Activated CD8-positive, alpha-beta memory T cell treated with anti-CD3 and anti-CD28 coated beads for 48 hours (primary cell): Measurements from ENCODE around the gene GCFC2.
"Not testable (repeated sequence)": the region's sequence is repeated elsewhere in the genome, so short reads cannot be mapped to it uniquely, and the experiment has no call there.

Source experiments
- DNase-seq, 3 experiments: peaks; one replicate each; pipeline ENCODE4 v3.0.0-alpha.2; 2020; ENCODE audit warnings: low read depth in 2 of 3, low spot score in 2 of 3

GCFC2 gene

DNA sequence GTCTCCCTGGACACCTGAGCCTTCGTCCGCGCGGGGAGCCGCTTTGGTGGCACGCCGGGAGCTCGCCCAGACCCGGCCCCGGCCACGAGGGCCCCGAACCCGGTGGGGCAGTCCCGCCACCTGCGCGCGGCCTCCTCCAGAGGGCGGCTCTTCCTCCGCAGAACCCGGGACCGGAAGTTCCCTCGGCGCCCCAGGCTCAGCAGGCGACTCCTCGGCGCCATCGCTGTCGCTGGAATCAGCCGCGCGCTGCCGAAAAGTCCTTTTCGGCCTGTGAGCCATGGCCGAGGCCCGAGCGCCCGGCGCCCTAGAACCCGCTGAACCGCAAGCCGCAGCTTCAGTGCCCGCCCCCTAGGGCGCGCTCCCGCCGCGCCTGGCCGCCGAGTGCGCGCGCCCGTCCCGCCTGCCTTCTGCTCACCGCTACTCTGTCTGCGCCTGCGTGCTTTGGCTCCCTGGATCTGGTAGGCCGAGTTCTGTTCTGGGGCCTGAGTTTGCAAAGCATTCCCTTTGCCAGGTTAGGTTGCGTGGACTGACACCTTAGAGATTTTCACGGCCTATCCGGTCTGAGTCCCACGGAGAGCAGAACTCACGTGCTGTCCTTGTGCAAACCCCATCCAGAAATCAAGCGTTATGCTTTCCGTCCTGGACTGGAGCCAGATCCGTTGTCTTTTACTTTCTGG, at the start of gene GCFC2:
Gene GCFC2 (minus strand): TSS at position 339 of the 677 bp plus-strand sequence. CDS start 60 bp downstream, at position 279.
- peak; percentile 66 to 76 (median 71) for DNase-seq

- DNase-seq: no peak
Measured at GRCh38 chr2:75752828-75753227, 42.1 kb upstream of the GCFC2 start.

DNA sequence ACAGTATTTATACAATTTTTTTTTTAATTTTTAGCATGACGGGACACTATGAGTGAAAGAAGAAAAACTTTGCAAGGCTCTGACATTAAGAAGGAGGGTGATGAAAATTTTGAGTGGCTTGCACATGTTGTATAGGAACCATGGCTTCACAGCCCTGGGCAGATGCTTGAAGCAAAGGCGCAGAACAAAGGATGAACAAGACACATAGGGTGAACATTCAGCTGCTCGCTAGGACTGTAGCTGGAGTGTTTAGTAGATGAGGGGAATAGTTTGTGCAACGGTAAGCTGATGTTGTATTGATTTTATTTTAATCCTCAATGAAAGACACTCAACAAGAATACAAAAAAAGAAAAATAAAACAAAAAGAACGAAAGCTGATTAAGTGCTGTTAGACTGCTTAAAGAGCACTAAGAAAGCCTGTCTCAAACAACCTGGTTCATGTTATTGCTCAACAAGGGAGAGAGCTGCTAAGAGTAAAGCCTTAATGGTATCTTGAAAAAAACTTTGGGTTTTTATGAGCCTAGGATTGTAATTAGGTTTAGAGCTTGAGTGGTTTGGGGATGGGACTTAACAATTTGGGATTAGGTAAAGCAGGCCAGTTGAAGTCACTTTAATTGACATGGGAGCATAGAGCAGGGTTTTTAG, 41.2 kb upstream of the GCFC2 start:
- no peak for DNase-seq

- no peak for DNase-seq
Measured at GRCh38 chr2:75751360-75751759, 40.6 kb upstream of the GCFC2 start.

DNA sequence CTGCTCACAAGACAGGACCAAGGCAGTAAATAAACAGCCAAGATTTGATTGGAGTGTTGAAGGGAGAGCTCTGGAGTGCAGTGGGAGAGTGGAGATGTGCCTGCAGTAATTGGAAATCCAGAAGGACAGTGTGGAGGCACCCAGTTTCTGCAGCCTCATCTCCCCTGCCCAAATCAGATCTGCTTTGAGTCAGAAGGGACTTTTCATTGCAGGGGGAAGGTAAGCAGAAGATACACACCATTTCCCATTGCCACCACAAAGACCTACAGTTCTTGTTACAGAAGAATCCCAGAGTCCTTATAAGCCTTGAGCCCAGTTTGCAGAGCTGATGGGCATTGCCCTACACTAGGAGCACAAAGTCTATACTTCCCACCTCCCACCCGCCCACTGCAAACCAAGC, 27.2 kb upstream of the GCFC2 start:
- DNase-seq: no peak

DNA sequence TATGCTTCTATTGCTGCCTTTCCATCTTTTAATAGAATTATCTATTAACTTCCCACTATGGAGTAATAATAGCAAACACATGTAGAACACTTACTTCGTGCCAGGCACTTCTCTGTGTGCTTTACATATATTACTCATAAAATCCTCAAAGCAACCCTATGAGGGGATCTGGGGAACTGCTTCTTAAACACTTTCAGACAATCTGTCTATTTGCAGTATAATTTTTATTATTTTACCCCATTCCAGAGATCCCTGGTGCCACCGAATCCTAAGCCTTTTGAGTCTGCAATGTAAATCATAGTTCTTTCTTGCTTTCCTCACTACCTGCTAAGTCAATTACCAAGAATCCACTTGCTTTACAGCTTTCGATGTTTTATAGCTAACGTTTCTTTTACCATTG, 25.6 kb upstream of the GCFC2 start:
- DNase-seq: no peak

- DNase-seq: no peak
Measured at GRCh38 chr2:75729861-75730260, 19.1 kb upstream of the GCFC2 start.

GRCh38 chr2:75728614-75729419, 18.1 kb upstream of the GCFC2 start:
- no peak for DNase-seq

- no peak for DNase-seq
Measured at GRCh38 chr2:75722687-75723086, 12.0 kb upstream of the GCFC2 start.

GRCh38 chr2:75720525-75720924, 9.8 kb upstream of the GCFC2 start:
- DNase-seq: no peak

DNA sequence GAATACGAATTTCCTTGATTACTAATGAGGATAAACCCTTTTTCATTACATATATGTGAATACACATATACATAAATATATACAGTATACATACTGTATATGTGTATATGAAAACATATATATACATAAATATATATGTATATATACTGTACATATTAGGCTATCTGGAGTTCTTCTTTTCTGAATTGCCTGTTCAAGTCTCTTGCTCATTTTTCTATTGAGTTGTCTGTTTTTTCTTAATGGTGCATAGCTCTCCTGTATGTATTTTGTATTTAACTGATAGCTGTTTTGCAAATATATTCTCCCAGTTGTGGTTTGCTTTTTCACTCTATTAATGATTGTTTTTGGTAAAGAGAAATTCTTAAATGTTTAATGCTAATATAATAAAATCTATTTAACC, 8.9 kb upstream of the GCFC2 start:
- no peak for DNase-seq

- no peak for DNase-seq
Measured at GRCh38 chr2:75716406-75716805, 5.7 kb upstream of the GCFC2 start.

DNA sequence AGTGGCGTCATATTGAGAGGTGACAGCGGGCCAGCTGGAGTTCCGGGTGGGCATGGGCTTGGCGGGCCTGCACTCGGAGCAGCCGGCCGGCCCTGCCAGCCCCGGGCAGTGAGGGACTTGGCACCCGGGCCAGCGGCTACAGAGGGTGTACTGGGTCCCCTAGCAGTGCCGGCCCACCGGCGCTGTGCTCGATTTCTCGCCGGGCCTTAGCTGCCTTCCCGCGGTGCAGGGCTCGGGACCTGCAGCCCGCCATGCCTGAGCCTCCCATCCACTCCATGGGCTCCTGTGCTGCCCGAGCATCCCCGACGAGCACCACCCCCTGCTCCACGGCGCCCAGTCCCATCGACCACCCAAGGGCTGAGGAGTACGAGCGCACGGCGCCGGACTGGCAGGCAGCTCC, 875 bp upstream of the GCFC2 start:
- DNase-seq: not testable (repeated sequence)

GRCh38 chr2:75710220-75710576, 517 bp downstream of the GCFC2 start:
- DNase-seq: no peak

- DNase-seq: no peak
Measured at GRCh38 chr2:75709297-75709696, 1.4 kb downstream of the GCFC2 start.

DNA sequence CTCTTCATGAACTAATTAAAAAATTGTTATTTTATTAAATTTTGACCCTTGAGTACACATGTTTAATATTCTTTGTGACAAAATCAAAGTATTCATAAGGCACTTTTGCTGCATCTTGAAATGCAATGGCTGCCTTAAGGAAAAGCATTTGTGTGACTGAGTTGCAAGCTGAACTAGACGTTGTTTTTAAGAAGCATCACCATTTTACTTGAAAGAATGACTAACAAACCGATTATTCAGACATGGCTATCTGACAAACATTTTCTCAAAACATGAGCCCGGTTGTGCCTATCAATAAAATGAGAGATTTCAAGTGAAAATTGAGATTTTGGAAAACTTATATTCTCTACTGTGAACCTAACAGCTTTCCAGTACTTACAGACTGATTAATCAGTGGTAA, 2.8 kb downstream of the GCFC2 start:
- no peak for DNase-seq

GRCh38 chr2:75705921-75706320, 4.8 kb downstream of the GCFC2 start:
- DNase-seq: no peak

DNA sequence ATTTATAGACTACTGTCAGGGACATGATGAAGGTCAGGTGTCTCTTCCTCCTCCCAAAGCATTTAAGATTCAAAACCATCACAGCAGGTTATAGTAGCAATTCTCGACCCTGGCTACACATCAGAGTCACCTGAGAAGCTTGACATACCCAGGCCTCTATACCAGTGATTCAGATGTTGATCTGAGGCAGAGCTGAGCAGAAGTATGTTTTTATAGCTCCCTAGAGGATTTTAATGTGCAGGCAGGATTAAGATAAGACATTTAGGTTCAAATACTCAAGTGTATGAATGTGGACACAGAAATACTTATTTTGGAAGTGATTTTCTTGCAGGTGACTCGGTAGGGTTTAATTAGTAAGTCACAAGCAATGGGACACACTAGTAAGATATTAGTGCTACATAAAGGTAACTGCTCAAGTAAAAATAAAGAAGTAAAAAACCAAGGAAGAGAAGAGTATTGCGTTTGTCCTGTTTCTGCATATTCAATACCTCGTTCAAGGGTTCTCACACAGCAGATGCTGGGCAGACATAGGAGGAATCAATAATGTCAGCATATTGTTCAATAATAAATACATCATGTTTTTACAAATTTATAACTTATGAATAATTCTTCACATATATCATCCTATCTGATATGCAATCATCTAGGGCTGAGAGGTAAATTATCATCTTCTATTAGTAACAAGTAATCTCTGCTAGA, 7.0 kb downstream of the GCFC2 start:
- DNase-seq: no peak

GRCh38 chr2:75702593-75702992, 8.1 kb downstream of the GCFC2 start:
- no peak for DNase-seq

- no peak for DNase-seq
Measured at GRCh38 chr2:75698918-75699317, 11.8 kb downstream of the GCFC2 start.

DNA sequence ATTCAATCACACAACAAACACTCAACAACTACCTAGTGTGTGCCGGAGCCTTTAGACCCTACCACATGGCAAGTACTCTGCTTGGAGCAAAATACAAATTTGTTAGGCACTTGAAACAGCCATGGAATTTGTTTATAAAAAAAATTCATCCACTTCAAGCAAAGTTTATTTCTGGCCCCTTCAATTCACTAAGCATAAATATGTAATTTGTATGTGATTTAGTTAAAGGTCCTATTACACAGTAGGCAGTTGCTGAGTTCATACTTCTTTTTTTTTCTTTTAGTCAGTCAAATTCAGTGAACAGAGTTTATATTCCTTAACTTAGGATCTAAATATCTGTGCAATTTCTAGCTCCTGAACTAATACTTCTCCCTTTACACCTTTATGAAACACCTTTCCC, 22.5 kb downstream of the GCFC2 start:
- DNase-seq: no peak

DNA sequence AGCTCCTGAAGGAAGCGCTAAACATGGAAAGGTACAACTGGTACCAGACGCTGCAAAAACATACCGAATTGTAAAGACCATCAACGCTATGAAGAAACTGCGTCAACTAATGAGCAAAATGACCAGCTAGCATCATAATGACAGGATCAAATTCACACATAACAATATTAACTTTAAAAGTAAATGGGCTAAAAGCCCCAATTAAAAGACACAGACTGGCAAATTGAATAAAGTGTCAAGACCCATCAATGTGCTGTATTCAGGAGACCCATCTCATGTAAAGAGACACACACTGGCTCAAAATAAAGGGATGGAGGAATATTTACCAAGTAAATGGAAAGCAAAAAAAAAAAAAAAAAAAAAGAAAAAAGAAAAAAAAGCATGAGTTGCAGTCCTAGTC, 27.3 kb downstream of the GCFC2 start:
- DNase-seq: not testable (repeated sequence)
